ENCODE measurements around the gene CORO2A. TPM values are rescaled to one million over a fixed set of nuclear protein-coding genes. Genes with fewer than 3 reads are reported as not detected.
A peak's percentile ranks its signal among the peaks of the same experiment; 100 is the strongest.

Gene CORO2A, protein sequence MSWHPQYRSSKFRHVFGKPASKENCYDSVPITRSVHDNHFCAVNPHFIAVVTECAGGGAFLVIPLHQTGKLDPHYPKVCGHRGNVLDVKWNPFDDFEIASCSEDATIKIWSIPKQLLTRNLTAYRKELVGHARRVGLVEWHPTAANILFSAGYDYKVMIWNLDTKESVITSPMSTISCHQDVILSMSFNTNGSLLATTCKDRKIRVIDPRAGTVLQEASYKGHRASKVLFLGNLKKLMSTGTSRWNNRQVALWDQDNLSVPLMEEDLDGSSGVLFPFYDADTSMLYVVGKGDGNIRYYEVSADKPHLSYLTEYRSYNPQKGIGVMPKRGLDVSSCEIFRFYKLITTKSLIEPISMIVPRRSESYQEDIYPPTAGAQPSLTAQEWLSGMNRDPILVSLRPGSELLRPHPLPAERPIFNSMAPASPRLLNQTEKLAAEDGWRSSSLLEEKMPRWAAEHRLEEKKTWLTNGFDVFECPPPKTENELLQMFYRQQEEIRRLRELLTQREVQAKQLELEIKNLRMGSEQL
- 0.84 TPM for polyA plus RNA-seq (2013, experiment 1 of 2; ENCODE audit: insufficient read length)
- 0.69 TPM for polyA plus RNA-seq (2013, experiment 2 of 2; ENCODE audit: insufficient read length)

DNA sequence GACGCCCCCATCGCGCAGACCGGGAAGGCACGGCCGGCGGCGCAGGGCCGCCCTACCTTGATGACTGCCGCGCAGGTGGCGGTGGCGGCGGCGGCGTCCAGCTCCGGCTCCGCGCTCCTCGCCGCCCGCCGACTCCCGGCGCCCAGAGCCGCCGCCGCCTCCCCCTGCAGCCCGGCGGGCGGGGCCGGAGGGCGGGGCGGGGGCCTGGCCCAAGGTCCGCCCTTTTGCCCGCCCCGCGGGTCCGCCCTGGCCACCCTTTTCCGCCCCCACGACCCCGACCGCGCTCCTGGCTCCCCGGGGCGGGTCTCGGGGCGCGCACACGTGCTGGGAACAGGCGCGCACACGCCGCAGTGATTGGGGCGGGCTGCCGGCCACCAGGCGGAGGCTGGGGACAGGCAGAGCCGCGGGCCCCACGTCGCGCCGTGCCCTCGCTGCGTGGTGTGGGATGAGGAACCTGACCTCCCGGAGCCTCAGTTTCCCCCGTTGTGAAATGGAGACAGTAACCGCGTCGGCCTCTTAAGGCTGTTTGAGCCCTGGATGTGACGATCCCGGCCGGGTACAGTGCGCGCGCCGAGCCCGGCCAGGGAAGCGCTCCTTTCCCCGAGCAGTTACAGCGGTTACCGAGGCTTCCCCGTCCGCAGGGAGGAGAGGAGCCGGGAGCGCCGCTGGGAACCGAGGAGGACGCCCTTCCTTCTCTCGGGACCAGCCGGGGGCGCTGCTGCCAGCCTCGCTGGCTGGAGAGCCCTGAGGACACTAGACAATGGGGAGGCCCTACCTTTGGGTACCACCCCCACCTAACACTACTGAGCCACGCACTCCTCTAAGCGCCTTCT lies at the start of gene CORO2A:
Gene CORO2A, minus strand, starts transcription at position 135 of the 833 bp plus-strand sequence. CDS start 34,977 bp downstream, outside the sequence.
- peak; percentile 66 for DNase-seq

DNA sequence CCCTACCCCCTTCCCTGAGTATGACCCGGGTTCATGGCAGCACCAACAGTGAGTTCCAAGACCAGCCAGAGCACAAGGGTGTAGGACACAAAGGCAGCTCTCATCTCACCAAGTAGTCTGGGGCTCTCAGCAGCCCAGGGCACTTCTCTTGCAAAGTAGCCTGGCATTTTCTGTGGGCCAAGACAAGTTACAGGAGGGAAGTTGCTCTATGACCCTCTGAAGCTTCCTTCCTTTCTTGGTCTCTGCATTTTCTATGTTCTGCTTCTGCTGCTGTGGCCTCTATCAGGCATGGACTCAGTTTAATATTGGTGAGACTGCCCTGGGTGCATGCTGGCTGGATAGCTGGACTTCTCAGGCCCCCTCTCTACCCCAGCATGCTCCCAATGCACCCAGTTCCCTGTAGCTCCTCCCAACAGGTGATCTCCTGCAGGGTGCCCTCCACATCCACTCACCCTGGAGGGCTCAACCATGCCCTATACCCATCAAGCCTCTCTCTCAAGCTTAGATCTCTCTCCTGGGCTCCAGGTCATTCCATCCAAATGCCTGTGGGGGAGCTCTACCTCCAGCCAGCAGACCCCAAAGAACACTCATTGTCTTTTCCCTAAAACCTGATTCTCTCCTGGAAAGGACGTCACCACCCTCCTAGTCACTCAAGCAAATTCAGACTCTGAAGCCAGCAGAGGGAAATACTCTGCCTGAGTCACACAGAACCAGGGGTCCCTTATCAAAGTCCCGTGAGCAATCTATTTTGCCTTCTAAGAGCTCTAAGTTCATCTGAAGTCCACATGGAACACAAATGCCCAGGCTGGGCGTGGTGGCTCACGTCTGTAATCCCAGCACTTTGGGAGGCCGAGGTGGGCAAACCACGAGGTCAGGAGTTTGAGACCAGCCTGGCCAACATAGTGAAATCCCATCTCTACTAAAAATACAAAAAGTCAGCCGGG lies 49.2 kb upstream of the CORO2A start:
- no peak for DNase-seq

DNA sequence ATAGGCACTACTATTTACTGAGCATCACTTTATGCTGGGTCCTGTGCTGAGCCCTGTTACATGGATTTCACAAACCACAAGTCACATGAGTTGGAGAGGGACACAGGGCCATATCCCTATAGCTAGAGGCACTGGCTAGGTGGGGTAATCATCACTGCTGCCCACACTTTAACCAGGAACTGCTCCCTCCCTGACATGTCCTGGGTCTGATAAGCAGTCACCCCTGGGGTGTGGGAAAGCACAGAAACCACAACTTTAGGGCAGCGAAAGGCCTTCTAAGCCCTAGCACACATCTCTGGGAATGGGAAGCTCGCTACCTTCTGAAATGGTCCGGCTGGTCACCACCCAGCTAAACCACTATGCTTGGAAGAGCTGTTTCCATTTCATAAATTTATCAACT lies 48.0 kb upstream of the CORO2A start:
- no peak for DNase-seq

DNA sequence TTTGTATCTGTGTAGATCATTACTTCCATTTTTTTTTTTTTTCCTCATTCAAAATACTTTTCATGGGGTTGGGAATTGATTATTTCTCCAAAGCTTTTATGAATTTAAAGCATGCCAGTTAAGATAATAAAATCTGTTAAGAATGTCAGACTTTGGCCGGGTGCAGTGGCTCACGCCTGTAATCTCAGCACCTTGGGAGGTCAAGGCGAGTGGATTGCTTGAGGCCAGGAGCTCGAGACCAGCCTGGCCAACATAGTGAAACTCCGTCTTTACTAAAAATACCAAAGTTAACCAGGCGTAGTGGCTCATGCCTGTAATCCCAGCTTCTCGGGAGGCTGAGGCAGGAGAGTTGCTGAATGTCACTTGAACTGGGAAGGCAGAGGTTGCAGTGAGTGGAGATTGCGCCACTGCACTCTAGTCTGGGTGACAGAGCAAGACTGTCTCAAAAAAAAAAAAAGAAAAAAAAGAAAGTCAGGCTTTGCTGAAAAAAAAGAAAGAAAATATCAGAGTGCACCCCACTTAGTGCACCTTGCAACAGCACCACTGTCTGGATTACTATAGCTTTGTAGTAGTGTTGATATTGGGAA lies 44.6 kb upstream of the CORO2A start:
- DNase-seq: no peak

DNA sequence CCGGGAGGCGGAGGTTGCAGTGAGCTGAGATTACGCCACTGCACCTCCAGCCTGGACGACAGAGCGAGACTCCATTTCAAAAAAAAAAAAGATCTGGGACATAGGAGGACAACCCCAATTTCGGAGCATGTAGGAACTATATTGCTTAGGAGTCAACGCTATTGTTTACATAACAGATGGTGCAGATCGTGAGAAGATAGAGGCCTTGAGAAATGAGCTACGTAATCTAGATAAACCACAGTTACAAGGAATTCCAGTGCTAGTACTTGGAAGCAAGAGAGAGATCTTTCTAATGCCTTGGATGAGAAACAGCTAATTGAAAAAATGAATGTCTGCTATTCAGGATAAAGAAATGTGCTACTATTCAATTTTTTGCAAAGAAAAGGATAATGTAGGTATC lies 42.7 kb upstream of the CORO2A start:
- DNase-seq: no peak

DNA sequence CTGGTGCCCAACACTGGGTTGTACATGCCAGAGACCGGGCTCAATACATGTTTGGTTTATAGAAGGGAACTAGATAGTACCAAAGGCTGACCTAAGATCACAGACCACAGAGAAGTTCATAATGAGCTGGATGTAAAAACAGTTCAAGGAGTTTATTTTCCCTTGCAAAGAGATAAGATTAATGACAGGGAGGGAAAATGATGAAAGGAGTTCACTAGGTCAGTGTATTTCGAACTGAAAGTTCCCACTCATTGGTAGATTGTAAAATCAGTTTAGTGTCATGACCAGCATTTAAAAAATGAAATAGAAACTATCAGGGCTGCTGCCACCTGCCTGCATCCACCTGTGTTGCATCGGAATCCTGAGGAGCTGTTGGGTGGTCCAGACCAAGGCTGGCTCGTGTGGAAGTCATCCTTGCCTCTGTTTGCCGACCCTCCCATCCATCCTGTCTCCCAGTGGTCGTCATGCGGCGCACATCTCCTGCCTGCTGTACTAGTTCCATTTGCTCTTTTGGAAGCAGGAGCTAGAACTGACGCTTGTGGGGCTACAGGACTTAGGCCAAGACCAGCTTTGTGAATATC lies 41.9 kb upstream of the CORO2A start:
- DNase-seq: no peak

DNA sequence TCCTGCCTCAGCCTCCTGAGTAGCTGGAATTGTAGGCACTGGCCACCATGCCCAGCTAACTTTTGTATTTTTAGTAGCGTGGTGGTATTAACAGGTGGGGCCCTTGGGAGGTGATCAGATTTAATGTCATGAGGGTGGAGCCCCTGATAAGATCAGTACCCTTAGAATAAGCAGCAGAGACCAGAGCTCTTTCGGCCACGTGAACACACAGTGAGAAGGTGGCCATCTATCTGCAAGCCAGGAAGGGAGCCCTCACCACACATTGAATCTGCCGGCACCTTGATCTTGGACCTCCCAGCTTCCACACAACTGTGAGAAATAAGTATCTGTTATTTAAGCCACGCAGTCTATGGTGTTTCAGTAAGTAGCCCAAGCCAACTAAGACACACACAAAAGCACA lies 40.5 kb upstream of the CORO2A start:
- no peak for DNase-seq

DNA sequence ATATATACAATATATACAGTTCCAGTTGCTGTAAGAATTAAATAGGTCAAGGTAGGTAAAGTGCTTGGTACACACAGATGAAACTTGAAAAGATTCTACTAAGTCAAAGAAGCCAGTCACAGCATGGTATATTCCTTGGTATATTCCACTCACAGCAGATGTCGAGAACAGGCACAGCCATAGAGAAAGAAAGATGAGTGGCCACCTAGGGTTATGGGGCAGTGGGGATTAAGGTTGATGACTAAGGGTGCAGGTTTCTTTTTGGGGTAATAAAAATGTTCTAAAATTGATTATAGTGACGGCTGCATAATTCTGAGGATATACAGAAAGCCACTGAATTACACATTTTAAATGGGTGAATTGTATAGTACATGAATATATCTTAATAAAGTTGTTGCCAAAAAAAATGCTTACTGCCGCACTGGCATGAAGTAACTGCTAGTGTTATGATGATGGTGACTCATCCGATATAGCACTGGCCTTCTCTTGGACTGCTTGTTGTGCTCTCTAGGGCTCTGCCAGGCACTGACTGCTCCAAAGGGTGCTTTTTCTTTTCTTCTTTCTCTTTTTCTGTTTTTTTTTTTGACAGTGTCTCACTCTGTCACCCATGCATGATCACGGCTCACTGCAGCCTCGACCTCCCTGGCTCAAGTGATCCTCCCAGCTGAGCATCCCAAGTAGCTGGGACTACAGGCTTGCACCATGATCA lies 39.5 kb upstream of the CORO2A start:
- DNase-seq: peak; percentile 84

DNA sequence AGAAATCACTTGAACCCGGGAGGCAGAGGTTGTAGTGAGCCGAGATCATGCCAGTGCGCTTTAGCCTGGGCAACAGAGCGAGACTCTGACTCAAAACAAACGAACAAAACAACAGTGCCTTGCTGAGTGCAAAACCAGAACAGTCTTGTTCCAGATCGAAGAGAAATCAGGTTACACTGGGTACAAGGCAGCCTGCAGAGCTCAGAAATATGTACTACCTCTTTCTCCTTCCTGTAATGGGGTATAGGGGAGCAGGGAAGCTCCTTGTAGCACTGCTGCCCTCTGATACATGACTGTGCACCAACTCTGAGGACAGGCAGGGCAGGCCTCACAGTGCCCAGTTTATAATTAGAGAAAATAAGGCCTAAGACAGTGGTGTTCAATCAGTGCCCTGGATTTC lies 38.4 kb upstream of the CORO2A start:
- DNase-seq: no peak

DNA sequence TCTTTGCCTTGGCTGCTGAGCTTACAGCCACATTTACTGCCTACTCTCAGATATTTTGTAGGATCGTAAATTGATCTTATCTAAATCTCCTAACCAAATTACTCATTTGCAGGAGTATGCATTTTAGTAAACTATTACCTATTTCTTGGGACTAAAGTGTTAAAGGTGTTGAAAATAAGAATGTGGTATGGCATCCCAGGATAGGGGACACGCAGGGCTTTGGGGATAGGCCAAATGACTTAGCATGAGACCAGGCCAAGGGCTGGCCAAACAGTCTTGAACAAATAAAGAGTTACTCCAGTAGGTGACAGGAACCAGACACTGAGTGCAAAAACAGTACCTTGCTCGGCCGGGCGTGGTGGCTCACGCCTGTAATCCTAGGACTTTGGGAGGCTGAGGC lies 37.9 kb upstream of the CORO2A start:
- DNase-seq: no peak

DNA sequence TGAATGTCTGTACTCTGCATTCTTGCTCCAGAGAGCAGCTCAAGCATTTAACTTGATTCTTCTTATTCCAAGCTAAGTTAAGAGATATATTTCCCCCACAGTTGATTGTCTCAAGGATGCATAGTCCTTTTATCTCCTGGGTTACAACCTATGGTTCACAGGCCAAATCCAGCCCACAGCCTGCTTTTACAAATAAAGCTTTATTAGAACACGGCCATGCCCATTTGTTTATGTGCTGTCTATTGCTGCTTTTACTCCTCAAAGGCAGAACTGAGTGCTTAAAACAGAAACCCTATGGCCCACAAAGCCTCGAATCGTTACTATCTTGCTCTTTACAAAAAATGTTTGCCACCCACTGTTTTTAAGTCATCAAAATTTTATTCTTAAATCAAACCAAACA lies 37.2 kb upstream of the CORO2A start:
- DNase-seq: no peak

DNA sequence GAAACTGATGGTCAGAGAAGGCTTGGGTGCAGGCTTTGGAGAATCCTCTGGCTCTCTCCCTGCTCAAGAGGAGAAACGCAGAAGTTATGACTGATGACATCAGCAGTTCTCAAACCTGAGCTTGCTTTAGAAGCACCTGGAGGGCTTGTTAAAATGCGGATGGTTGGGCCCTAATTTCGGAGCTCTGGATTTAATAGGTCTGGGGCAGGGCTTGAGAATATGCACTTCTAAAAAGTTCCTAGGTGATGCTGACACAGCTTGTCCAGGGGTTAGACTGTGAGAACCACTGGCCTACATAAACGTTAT lies 36.6 kb upstream of the CORO2A start:
- no peak for DNase-seq

DNA sequence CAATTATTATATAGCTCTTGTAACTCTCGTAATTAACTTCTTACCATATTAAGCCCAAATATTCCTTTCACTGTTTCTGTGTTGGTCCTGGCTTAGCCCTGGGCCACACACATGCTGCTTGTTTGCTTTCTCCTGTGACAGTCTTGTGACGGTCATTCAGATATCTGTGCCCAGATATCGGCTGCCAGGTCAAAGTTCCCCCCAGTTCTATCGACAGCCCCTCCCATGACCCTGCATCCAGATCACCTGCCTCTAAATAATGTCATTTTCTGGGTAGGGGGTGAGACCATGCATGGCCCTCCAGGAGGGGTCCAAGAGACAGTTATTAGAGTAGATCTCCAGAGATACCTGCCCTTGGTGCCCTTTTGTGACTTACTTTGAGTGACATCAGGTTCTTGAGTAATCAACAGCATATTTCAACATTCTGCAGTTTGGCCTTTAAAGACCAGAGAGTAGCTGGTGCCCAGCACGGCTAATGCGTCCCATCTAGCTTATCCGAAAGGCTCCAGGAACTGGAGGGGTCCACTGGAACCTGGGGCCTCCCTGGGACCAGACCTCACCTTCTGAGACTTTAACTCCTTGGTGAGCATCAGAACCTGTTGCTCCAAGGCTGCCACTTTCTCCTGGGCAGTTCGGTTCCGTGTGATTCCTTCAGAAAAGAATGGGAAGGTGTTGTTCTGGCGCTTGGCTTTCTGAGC lies 36.1 kb upstream of the CORO2A start:
- DNase-seq: no peak

DNA sequence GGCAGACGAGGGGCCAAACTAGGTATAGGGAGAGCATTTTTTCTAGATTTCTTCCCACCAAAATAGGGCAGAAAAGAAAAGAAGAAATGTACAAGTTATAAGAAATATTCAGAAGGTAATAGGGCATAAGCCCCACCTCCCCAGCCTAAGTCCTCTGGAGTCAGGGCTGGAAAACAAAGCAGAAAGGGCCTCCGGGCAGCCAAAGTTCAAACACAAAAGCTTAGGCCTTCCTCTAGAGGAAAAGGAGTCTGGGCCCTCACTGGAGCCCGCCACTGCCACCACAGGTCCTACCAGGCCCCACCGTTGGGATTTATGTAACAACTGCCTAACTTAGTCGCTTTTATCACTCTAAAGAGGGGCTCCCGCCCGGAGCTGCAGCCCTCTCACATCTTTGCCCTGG lies 35.4 kb upstream of the CORO2A start:
- no peak for DNase-seq

DNA sequence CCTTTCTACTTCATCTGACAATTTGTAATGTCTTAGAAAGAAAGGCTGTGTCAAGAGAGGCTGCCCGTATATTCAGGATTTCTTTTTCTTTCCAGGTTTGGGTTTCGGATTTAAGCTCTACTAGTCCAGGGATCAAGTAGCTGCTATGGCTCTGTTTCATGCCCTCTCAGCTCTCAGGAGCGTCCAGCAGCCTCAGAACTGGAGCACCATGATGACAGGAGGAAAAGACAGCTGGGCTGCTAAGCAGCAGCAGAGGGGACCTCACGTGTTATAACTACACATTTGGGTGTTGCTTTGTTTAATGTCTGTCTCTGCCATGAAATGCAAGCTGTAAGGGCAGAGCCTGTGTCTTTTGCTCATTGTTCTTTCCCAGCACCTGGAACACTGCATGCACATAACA lies 34.5 kb upstream of the CORO2A start:
- no peak for DNase-seq

DNA sequence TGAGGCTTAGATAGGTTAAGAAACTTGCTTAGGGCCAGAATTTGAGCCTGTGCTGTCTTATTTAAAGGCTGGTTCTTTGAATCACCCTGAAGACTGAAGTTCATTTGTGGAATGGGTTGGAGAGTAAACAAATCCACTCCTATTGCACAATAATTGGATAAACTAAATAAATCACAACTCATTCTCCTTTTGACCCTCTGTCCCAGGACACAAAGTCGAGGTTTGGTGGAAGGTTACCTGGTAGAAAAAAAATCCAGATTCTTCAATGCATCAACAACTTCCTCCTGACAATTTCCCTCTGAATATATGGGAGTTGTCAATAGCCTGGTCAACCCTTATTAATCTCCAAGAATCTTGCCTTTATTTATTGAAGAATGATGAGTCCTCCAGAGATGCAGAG lies 34.1 kb upstream of the CORO2A start:
- no peak for DNase-seq

DNA sequence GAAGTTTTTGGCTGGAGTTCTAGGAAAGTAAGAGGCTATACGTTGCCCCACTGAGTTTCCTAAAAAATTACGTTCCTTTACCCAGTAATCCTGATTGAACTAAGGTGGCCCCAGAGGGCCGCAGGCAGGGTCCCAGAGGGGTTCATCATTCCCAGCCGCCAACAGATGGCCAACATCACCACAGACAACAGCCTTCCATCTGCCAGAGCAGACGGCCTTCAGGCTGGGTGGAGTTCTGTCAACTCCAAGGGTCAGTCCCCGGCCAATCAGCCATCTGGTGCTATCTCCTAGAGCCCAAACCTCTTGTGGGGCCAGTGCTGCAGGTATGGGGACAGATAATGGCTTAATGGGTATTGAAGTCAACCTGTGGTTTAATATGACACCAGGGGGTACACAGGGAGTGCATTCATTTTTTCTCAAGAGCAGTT lies 32.6 kb upstream of the CORO2A start:
- DNase-seq: no peak

DNA sequence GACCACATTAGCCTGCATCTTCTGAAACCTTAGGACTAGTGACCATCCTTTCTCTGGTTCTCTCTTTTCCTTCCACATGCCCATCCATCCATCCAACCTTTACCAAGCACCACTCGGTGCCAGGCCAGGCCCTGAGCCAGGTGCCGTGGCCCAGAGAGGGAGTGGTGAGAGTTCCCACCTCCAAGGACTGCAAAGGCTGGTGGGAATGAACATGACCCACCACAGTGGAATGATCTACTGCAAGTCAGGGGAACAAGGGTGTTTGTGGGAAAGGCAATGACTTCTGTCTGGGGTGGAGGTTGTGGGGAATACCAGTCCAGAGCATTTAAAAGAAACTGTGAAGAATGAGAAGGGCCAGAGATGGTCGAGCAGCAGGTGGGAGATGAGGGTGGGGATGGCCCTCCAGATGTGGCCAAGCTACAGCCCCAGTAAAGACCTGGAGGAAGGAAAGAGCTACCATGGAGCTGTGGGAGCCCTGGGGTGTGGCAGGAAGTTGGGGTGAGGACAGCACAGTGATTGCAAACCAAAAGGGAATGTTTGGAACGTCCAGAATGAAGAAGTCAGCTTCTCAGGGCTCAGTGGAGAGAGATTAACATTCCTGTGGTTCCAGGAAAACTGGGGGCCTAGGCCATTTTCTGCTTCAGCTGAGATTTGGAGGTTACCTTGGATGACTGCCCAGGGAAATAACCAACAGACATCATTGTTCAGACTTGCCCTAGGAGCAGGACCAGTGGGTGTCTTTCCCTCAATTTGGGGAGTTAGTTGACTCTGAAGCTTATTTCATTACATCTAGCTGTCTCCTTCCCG lies 30.7 kb upstream of the CORO2A start:
- peak; percentile 100 for DNase-seq

DNA sequence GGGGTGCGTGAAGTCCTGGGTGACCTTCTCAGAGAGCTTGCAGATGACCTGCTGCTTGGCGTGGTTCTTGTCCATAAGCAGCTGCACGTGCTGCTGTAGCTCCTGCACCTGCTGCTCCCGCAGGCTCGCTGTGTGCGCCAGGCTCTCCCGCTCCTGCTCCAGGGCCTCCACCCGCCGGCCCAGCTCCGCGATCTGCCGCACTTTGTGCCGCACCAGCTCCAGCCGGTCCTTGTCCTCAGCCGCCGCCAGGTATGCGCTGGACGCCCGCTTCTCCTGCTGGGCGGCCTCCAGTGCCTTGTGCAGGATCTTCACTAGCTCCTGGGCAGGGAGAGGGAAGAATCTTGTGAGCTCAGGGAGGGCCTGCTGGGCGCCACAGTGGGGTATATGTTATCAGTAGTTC lies 28.5 kb upstream of the CORO2A start:
- DNase-seq: no peak
